ENCODE measurements around the gene IQGAP2.

IQGAP2 gene

GRCh38 chr5:76689321-76690036, 286.4 kb downstream of the IQGAP2 start:
- peak; percentile 73 for DNase-seq (ENCODE audit: low read depth)

GRCh38 chr5:76690037-76690679, 287.1 kb downstream of the IQGAP2 start:
- DNase-seq (ENCODE audit: low read depth): no peak

- no peak for DNase-seq (ENCODE audit: low read depth)
Measured at GRCh38 chr5:76690704-76691466, 287.8 kb downstream of the IQGAP2 start.

GRCh38 chr5:76691467-76692273, 288.6 kb downstream of the IQGAP2 start:
- DNase-seq (ENCODE audit: low read depth): no peak

GRCh38 chr5:76692274-76692540, 289.1 kb downstream of the IQGAP2 start:
- no peak for DNase-seq (ENCODE audit: low read depth)

- no peak for DNase-seq (ENCODE audit: low read depth)
Measured at GRCh38 chr5:76692651-76693050, 289.6 kb downstream of the IQGAP2 start.

GRCh38 chr5:76693141-76693540, 290.1 kb downstream of the IQGAP2 start:
- DNase-seq (ENCODE audit: low read depth): no peak

- DNase-seq (ENCODE audit: low read depth): no peak
Measured at GRCh38 chr5:76694317-76694716, 291.2 kb downstream of the IQGAP2 start.

- DNase-seq (ENCODE audit: low read depth): no peak
Measured at GRCh38 chr5:76695346-76695745, 292.3 kb downstream of the IQGAP2 start.

- DNase-seq (ENCODE audit: low read depth): no peak
Measured at GRCh38 chr5:76696251-76696650, 293.2 kb downstream of the IQGAP2 start.

GRCh38 chr5:76697670-76698069, 294.6 kb downstream of the IQGAP2 start:
- no peak for DNase-seq (ENCODE audit: low read depth)

GRCh38 chr5:76700571-76700970, 297.5 kb downstream of the IQGAP2 start:
- DNase-seq (ENCODE audit: low read depth): no peak

GRCh38 chr5:76701298-76701697, 298.2 kb downstream of the IQGAP2 start:
- DNase-seq (ENCODE audit: low read depth): no peak

GRCh38 chr5:76703707-76704106, 300.6 kb downstream of the IQGAP2 start:
- DNase-seq (ENCODE audit: low read depth): no peak

- no peak for DNase-seq (ENCODE audit: low read depth)
Measured at GRCh38 chr5:76704131-76704663, 301.1 kb downstream of the IQGAP2 start.

GRCh38 chr5:76705574-76705973, 302.5 kb downstream of the IQGAP2 start:
- no peak for DNase-seq (ENCODE audit: low read depth)

GRCh38 chr5:76709762-76710161, 306.7 kb downstream of the IQGAP2 start:
- no peak for DNase-seq (ENCODE audit: low read depth)

GRCh38 chr5:76710991-76711390, 307.9 kb downstream of the IQGAP2 start:
- DNase-seq (ENCODE audit: low read depth): no peak

- DNase-seq (ENCODE audit: low read depth): no peak
Measured at GRCh38 chr5:76714751-76715485, 311.8 kb downstream of the IQGAP2 start.

- no peak for DNase-seq (ENCODE audit: low read depth)
Measured at GRCh38 chr5:76715486-76715735, 312.3 kb downstream of the IQGAP2 start.

- DNase-seq (ENCODE audit: low read depth): no peak
Measured at GRCh38 chr5:76715736-76716455, 312.8 kb downstream of the IQGAP2 start, which contains the start of gene F2R. TSS of gene F2R (plus strand) at chr5:76716126. CDS start at chr5:76716308, 182 bp downstream.
